Hematopoietic multipotent progenitor cell treated with erythropoietin and hydrocortisone succinate and interleukin-3 and kit ligand, for 17 days (in vitro differentiated cells): ENCODE results near the gene UIMC1.
"Not testable (repeated sequence)": the region's sequence is repeated elsewhere in the genome, so short reads cannot be mapped to it uniquely, and the experiment has no call there.

ENCODE experiments used
- DNase-seq: peaks from one replicate; pipeline ENCODE4 v3.0.0-alpha.2; 2015; ENCODE audit warnings: low spot score

Gene UIMC1

DNA sequence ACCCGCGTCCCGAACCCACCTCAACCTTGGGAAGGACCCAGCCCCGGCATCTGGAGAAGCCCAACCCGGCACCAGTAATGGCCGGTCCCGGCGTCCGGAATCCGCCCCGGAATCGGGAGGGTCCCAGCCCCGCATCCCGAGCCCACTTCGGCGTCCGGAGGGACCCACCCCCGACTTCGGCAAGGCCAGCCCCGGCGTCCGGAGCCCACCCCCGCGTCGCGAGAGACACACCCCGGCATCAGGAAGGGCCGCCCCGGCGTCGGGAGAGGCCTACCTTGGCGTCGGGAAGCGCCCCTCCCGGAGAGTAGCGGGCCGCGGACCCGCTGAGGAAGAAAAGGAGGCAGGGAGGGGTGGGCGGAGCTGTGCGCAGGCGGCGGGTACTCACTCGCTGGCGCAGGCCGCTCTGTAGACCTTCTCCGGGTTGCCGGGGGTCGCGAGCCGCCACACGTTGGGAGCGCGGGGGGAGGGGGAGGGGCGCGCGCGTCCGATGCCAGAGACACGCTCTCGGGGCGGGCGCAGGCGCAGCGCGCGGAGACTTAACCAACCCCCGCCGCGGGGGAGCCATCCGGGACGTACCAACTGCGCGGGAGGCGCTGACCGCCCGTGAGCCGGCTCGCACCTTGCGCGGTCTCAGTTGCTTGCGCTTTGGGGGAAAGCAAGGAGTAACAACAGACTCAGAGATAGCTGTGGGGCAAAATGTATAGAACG lies at the start of gene UIMC1:
Gene UIMC1, minus strand, starts transcription at position 515 of the 708 bp plus-strand sequence. CDS start 24,164 bp downstream, outside the sequence.
- DNase-seq: peak; percentile 94

DNA sequence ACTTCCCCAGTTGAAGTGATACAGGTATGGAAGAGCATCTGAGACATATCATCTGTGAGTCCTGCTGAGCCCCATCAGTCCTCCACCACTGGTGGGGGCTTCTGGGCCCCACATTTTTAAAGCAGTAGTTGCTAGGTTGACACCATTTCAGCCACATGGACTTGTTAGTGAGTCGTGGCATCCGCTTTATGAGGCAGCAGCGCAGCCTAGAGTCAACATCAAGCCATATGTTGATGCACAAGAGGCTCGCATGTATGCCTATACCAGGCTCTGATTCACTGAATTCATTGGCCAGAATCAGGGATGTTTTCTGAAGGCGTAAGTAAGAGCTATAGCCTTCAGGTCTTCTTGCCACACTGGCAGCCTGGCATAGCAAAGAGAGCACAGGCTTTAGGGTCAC lies 42.7 kb upstream of the UIMC1 start:
- peak; percentile 67 for DNase-seq

DNA sequence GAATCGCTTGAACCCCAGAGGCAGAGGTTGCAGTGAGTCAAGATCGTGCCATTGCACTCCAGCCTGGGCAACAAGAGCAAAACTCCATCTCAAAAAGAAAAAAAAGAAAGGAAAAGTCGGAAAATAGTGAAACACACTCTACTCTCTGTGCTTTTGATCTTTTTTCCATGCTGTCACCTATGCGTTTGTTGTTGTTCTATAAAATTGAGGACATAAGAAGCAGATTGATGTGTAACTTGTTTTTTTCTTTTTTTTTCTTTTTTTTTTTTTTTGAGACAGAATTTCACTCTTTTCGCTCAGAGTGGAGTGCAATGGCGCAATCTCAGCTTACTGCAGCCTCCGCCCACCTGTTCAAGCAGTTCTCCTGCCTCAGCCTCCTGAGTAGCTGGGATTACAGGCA lies 42.0 kb upstream of the UIMC1 start:
- not testable (repeated sequence) for DNase-seq

DNA sequence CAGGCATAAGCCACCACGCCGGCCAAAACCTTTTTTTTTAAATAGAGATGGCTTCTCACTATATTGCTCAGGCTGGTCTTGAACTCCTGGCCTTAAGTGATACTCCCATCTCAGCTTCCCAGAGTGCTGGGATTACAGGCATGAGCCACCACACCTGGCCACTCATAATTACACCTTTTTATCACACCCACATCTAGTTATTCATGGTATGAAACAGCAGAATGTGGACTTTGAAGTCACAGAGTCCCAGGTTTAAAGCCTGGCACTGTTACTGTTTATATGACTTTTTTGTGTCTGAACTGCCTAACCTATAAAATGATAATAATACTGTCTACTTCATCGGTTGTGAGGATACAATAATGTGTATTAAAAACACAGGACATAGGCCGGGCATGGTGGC lies 39.1 kb upstream of the UIMC1 start:
- no peak for DNase-seq

DNA sequence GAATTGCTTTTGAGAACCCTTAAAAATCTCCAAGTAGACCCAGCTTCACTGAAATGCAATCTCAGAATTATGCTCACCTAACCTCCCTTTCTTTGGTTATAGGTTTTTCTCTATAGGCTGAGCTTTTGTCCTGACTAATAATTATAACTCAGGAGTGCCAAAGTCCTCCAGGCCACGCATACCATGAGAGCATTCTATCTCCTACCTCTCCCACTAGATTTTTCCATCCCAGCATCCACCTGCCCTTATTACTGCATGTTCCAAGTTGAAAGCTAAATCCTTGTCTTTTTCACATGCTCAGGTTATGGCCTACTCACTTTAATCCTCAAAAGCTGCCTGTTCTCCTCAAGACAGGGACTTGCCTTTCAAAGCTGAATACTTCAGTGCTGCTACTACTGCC lies 38.1 kb upstream of the UIMC1 start:
- peak; percentile 3 for DNase-seq

DNA sequence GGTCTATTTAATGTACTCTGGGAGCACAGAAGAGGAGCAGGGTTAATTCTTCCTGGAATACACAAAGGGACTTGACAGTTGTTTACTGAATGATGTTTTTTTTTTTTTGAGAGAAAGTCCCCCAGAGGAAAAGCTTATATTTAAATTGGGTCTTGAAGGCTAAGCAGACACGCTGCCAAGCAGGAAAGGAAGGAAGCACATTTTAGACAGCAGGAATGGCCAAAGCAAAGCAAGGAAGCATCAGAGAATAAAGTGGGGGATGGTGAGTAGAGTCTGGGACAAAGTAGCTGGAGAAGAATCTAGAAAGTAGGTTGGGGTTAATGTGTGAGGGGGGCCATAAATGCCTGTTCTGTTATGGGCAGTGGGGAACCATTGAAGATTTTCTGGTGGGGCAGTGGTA lies 37.4 kb upstream of the UIMC1 start:
- no peak for DNase-seq

DNA sequence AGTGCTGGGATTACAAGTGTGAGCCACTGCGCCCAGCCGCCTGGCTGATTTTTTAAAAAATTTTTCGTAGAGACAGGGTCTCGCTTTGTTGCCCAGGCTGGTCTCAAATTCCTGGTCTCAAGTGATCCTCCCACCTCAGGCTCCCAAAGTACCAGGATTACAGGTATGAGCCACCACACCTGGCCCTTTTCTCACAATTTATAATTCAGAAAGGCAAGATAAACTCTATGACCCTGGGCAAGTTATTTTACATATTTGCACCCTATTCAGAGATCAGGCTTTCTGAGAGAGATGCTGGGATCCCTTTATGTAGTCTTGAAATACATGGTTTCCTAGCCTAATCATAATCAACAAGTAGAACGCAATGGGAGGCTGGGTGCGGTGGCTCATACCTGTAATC lies 36.5 kb upstream of the UIMC1 start:
- DNase-seq: no peak

DNA sequence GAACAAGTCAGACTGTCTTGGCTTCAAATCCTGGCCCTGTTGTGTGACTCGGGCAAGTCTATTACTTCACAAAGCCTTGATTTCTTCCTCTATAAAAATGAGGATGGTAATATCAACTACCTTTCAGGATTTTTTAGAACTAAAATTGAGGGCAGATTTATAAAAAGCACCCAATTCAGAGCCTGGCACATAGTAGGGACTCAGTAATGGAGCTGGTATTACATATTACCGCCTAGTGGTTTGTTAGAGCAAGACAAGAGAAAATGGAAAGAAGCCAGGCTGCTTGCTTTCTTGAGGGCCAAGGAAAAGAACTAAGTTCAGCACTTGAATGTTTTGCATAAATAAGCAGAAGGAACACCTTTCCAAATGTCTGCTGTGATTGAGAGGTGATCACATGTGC lies 35.4 kb upstream of the UIMC1 start:
- peak; percentile 24 for DNase-seq

DNA sequence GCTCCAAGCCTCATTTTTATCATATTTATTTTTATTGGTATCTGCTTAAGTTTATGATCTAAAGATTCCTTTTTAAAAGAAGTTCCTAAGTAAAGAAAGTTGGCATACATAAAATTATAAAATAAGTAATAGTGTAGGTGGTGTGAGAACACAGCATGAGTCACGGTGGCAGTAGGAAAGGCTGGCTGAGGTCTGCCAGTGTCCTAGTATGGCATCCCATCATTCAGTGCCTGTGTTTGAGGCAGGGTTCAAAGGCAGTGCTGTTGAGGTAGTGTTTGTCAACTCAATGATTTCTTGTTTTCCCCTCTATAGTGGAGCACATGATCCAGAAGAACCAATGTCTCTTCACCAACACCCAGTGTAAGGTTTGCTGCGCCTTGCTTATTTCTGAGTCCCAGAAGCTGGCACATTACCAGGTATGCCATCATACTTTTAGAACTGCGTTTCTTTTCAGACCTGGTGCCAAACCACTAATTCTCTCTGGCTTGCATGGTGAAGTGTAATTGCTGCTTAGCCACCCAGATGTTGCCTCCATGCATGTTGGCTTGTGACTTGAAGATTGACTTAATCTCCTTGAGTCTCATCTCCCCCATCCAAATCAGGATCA lies 34.3 kb upstream of the UIMC1 start:
- peak; percentile 4 for DNase-seq

DNA sequence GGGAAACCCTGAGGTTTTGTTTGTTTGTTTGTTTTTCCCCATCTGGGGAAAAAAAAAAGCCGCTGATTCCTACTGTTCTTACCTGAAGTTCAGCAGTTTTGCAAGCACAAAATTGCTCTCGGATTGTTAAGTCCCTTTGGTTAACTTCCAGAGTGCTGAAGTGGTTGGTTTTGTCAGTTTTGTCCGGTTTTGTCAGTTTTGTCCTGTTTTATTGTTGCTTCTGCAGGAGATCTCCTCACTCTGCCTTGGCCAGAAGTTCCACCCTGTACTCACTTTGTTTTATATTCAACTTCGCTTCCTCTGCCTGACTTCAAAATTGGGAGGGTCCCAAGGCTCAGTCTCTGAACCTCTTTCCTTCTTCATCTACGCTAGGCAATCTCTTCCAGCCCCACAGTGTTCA lies 30.3 kb upstream of the UIMC1 start:
- DNase-seq: peak; percentile 4

DNA sequence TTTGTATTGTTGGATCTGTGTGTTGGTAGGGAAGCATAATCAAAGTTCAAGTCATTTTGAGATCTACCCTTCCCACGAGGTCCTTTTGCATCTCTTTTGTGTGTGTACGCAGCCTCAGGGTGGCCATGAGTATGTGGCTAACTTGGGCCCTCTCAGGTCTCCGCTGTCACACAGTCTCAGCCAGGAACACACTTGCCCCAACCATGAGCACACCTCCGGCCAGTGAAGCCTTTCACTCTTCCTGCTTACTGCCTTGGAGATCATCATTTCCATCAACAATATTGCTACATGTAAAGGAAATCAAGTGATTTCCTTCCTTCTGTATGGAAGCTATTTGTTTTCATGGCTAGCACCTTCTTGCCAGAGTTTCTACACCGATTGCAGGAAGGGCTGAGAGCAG lies 29.9 kb upstream of the UIMC1 start:
- no peak for DNase-seq

DNA sequence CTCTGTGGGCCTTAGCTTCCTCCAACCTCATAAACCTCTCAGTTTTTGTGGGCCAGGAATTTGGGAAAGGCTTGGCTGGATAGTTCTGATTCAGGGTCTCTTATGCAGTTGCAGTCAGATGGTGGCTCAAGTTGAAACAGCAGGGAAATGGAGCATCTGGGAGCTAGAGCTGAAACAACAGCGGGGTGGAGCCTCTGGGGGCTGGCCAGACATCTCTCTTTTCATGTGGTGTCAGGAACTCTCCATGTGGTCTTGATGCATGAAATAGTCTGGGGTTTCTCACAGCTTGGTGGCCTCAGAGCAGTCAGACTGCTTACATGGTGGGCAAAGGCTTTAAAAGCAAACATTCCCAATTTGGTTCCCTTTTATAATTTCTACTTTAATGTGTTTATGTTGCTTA lies 29.4 kb upstream of the UIMC1 start:
- DNase-seq: no peak

DNA sequence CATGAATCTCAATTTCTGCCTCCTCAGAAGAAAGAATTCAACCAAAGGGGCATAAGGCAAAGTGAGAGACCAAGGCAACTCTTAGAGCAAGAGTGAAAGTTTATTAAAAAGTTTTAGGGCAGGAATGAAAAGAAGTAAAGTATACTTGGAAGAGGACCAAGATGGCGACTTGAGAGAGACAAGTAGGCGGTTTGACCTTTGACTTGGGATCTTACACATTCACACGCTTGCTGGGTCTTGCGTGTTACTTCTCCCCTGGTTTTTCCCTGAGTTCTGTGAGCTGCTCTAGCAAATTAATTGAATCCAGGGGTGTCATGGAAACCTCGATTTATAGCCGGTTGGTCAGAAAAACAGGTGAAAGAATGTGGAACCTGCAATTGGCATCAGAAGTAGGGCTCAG lies 22.9 kb upstream of the UIMC1 start:
- no peak for DNase-seq

DNA sequence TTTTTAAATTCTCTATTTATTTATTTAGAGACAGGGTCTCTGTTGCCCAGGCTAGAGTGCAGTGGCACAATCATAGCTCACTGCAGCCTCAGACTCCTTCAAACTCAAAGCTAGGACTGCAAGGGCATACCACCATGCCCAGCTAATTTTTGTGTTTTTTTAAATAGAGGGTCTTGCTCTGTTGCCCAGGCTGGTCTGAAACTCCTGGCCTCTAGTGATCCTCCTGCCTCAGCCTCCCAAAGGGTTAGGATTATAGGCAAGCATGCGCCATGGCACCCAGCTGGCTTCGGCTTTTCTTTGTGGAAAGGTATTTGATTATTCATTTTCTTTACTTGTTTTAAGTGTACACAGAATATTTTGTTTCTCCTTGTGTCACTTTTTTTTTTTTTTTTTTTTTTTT lies 21.1 kb upstream of the UIMC1 start:
- DNase-seq: no peak

DNA sequence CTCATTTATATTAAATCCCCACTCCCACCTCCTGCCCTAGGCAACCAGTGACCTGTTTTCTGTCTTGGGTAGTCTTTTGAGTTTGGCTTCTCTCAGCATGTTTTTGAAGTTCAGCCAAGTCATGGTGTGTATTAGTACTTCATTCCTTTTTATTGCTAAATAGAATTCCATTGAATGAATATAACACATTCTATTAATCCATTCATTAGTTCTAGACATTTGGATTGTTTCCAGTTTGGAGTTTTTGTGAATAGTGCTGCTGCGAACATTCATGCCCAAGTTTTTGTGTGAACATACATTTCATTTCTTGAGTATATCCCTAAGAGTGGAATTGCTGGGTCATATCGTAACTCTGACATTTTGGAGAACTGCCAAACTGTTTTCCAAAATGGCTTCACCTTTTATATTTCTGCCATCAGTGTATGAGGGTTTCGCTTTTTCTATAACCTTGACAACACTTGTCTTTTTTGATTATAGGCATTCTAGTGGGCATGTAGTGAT lies 18.6 kb upstream of the UIMC1 start:
- peak; percentile 83 for DNase-seq

DNA sequence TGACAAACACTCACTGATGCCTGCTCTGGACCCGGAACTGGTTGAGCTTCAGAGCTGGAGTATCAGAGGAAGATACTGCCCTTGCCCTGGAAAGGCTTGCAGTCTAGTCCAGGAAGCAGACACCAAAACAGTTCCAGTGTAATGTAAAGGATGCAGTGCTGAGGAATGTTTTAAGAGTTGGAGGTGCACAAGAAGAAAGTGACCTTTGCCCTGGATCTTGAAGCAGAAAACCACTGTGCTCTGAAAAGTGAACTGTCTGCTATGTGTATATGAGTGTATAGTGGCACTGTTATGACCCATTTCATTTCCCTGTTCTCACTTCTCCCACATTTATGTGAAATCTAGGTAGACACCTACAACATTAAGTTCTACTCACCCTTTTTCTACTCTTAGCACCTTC lies 18.0 kb upstream of the UIMC1 start:
- no peak for DNase-seq

DNA sequence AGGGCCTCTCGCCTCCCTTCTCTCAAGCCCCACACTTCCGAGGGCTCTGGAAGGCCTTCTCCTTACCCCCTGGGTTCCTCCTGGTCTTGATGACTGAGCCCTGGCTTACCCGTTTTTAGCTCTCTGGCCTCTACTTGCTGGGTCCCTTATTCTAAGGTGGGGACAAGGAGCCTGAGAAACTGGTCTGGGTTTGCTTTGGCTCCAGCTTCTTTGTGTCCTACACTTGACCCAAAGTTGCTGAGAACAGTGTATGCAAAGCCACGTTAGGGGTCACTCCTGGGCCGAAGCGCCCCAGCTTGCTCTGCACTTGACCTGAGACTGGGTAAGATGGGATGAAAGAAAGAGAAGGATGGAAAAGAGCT lies 16.7 kb upstream of the UIMC1 start:
- DNase-seq: peak; percentile 54

DNA sequence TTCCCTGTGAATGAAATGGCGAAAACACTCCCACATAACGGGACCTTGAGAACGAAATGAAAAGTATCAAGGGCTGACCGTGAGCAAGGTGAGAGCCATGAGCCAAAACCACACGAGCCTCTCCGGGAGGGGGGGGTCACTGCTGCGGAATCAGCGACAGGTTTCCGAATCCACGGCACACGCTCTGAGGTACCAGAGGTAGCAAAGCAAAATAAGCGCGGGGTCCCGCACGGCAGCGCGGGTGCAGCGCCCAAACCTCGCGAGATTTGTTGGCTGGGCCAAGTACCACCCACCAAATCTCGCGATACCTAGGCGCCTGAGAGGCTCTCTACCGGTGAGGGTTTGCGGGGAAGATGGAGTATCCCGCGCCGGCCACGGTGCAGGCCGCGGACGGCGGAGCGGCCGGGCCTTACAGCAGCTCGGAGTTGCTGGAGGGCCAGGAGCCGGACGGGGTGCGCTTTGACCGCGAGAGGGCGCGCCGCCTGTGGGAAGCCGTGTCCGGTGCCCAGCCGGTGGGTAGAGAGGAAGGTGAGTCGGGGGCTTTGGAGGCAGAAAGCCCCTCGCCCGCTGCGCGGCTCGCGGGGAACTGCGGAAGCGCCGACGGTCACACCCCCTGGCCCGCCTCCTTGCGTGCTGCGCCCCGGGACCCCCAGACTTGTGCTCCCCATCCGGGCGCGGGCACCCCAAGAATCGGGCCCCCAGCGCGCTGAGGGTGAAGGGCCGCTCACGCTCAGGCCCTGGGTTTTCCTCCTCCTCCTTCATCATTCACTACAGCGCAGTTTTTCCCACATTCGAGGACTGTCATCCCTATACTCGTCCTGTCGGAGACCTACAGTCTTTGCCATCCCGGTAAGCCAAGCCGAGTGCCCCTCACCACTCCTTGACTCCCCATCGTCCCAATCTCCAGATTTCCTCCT lies 16.1 kb upstream of the UIMC1 start, which contains the start of gene ZNF346:
Gene ZNF346, plus strand, starts transcription at position 311 of the 917 bp plus-strand sequence. Its CDS starts 43 bp downstream, at position 354.
- peak; percentile 96 for DNase-seq

DNA sequence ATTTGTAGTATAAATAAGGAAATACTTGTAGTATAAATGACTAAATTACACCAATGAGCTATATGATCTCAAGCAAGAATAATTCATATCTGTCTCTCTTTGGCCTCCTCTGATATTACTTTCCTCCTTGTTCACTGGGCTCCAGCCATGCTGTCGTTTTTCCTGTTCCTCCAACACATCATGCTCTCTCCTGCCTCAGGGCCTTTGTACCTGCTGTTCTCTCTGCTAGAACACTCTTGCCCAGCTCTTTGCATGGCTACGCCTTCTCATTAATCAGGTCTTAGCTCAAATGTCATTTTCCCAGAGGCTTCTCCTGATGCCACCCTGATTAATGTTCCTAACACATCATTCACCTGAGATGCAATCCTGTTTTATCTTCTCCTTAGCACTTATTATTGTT lies 13.5 kb upstream of the UIMC1 start:
- no peak for DNase-seq

DNA sequence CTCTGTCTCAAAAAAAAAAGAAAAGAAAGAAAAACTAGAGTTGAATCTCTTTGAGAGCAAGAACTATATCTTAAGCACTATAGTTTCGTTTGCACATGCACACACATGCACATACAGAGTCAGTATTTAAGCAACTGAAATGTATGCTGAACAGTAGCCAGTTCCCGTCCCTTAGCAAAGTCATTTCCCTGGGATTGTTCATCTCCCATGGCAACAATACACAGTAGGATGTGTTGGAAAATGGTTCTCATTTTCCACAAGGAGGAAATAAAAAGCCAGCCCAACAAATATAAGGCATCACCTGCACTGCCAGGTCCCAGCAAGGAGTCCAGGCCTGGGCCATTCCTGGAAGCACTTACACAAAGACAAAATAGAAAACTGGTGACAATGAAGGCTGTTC lies 11.8 kb upstream of the UIMC1 start:
- no peak for DNase-seq

DNA sequence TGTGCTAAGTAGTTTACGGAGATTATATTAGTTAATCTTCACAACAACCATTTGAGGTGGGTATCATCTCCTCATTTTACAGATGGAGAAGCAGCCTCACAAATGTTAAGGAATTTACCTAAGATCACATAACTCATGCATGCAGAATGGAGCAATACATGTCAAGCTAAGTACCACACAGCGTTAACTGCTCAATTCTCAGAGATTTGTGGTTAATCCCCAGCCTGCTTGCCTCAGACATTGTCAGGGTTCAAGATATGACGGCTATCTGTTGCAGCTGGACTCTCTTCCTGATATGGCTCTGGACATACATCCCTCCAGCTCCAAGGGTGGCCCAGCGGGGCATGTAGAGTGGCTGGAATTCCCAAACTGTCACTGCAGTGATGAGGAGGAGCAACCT lies 8.6 kb upstream of the UIMC1 start:
- DNase-seq: no peak

DNA sequence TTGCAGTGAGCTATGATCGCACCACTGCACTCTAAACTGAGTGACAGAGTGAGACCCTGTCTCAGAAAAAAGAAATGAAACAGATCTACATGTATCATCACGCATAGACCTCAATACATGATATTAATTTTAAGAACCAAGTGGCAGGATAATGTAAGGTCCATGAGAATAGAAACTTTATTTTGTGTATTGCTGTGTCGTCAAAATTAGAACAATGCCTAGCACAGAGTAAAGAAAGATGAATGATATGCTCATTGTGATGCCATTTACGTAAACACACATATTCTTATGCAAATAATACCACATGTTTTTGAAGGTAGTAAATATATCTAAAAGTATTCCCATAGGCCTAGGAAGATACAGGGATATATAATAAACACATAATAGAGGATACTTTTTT lies 3.6 kb upstream of the UIMC1 start:
- DNase-seq: no peak

DNA sequence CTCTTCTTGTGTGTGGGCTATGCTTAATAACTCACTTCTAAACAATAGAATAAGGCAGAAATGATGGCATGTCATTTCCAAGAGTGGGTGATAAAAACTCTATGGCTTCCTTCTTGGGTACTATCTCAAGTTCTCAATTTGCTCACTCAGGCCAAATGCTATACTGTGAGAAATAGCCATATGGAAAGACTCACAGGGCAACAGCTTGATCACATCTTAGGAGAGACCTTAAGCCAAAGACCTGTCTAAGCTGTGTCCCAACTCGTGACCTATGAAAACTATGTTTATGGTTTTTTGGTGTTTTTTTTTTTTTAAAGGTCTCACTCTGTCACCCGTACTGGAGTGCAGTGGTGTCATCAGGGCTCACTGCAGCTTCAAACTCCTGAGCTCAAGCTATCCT lies 2.1 kb upstream of the UIMC1 start:
- no peak for DNase-seq
